ENCODE measurements around the gene AHNAK.

DNA sequence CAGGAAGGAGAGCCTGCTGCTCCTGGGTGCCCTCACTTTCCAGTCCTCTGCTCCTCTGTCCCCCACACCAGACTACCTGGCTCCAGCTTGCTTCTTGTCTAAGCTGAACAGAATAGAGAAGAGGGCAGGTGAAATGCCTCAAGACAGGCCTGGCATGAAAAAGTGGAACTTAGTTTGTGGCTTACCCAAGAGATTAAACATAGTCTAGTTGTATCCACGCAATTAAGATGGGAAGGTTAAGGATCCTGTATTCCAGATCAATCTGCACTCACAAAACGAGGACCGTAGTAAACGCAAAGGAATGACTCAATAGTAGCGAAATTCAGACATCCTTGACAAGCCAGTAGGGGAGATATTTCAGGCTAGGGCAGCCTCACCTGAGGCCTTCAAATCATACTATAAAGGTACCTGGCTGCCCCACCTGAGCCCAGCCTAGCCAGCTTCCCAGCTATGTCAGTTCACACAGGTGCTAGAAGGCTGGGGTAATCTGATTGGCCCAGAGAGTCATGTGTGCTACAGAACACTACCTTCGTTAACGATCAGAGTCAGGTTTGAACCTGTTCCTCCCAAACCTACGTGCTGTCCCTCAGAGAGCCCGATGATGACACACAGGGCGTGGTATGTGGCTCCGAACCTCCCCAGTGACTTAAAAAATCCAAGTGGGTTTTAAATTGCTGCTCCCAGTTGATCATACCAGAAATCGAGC is 46.5 kb downstream of the AHNAK start:
- TF ChIP-seq, protein P1, sequence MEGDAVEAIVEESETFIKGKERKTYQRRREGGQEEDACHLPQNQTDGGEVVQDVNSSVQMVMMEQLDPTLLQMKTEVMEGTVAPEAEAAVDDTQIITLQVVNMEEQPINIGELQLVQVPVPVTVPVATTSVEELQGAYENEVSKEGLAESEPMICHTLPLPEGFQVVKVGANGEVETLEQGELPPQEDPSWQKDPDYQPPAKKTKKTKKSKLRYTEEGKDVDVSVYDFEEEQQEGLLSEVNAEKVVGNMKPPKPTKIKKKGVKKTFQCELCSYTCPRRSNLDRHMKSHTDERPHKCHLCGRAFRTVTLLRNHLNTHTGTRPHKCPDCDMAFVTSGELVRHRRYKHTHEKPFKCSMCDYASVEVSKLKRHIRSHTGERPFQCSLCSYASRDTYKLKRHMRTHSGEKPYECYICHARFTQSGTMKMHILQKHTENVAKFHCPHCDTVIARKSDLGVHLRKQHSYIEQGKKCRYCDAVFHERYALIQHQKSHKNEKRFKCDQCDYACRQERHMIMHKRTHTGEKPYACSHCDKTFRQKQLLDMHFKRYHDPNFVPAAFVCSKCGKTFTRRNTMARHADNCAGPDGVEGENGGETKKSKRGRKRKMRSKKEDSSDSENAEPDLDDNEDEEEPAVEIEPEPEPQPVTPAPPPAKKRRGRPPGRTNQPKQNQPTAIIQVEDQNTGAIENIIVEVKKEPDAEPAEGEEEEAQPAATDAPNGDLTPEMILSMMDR (conservative IDR thresholded peaks at IDR 0.05; ENCODE audit: low read depth, low read length), result no peak
- no peak for TF ChIP-seq EZH2 (IDR thresholded peaks at IDR 0.05; ENCODE audit: borderline replicate concordance, low read depth, low read length, poor library complexity, severe bottlenecking)

Measured in A673 (cell line).